Suppressor macrophage (primary cell): ENCODE measurements around the gene MYO5A.
"Not testable (repeated sequence)": the region's sequence is repeated elsewhere in the genome, so short reads cannot be mapped to it uniquely, and the experiment has no call there.

Experiments
- DNase-seq, 4 experiments: peaks; one replicate each; pipeline ENCODE4 v3.0.0-alpha.2; 2020 to 2022

MYO5A gene

GRCh38 chr15:52416566-52416965, 112.1 kb downstream of the MYO5A start:
- not testable (repeated sequence) for DNase-seq

GRCh38 chr15:52415628-52416027, 113.1 kb downstream of the MYO5A start:
- DNase-seq: no peak

GRCh38 chr15:52414936-52415335, 113.7 kb downstream of the MYO5A start:
- no peak for DNase-seq

GRCh38 chr15:52408823-52409222, 119.9 kb downstream of the MYO5A start:
- DNase-seq: no peak

GRCh38 chr15:52407374-52407773, 121.3 kb downstream of the MYO5A start:
- DNase-seq: no peak

- DNase-seq: no peak
Measured at GRCh38 chr15:52406601-52407000, 122.1 kb downstream of the MYO5A start.

- DNase-seq: no peak
Measured at GRCh38 chr15:52405856-52406255, 122.8 kb downstream of the MYO5A start.

- no peak for DNase-seq
Measured at GRCh38 chr15:52397118-52397517, 131.6 kb downstream of the MYO5A start.

- no peak for DNase-seq
Measured at GRCh38 chr15:52394118-52394517, 134.6 kb downstream of the MYO5A start.

GRCh38 chr15:52392008-52392687, 136.5 kb downstream of the MYO5A start:
- no peak for DNase-seq

GRCh38 chr15:52391069-52391468, 137.6 kb downstream of the MYO5A start:
- no peak for DNase-seq

GRCh38 chr15:52385670-52386069, 143.0 kb downstream of the MYO5A start:
- DNase-seq: no peak

- DNase-seq: peak in 1 of 4 experiments; percentile 5
Measured at GRCh38 chr15:52383100-52383588, 145.5 kb downstream of the MYO5A start.

- no peak for DNase-seq
Measured at GRCh38 chr15:52382647-52383046, 146.0 kb downstream of the MYO5A start.

GRCh38 chr15:52379395-52380106, 149.1 kb downstream of the MYO5A start:
- no peak for DNase-seq

GRCh38 chr15:52378746-52379394, 149.8 kb downstream of the MYO5A start:
- DNase-seq: no peak

GRCh38 chr15:52370010-52370409, 158.7 kb downstream of the MYO5A start:
- DNase-seq: peak; percentile 61 to 84 (median 80)

GRCh38 chr15:52369455-52369854, 159.2 kb downstream of the MYO5A start:
- peak in 2 of 4 experiments; percentile 22 to 41 for DNase-seq

- DNase-seq: no peak
Measured at GRCh38 chr15:52369030-52369429, 159.7 kb downstream of the MYO5A start.

GRCh38 chr15:52368402-52368801, 160.3 kb downstream of the MYO5A start:
- no peak for DNase-seq

GRCh38 chr15:52362497-52362896, 166.2 kb downstream of the MYO5A start:
- peak; percentile 34 to 68 (median 58) for DNase-seq

- DNase-seq: no peak
Measured at GRCh38 chr15:52361975-52362494, 166.6 kb downstream of the MYO5A start.

- DNase-seq: peak in 2 of 4 experiments; percentile 49 to 59
Measured at GRCh38 chr15:52361494-52361893, 167.2 kb downstream of the MYO5A start.
